Fibroblast of peridontal ligament (primary cell): ENCODE data around the gene NUP93.
"Not testable (repeated sequence)": the region's sequence is repeated elsewhere in the genome, so short reads cannot be mapped to it uniquely, and the experiment has no call there.

Experiments used
- DNase-seq: peaks from one replicate; pipeline ENCODE4 v3.0.0-alpha.2; 2010; ENCODE audit errors: extremely low read depth

Gene NUP93

GRCh38 chr16:56777482-56777881 lies 47.6 kb downstream of the NUP93 start:
- DNase-seq = peak; percentile 30

- no peak for DNase-seq
Measured at GRCh38 chr16:56779906-56780305, 50.0 kb downstream of the NUP93 start.

GRCh38 chr16:56780646-56781045 lies 50.7 kb downstream of the NUP93 start:
- no peak for DNase-seq

GRCh38 chr16:56781528-56781961 lies 51.6 kb downstream of the NUP93 start:
- DNase-seq = no peak

GRCh38 chr16:56783344-56783743 lies 53.4 kb downstream of the NUP93 start:
- DNase-seq = no peak

GRCh38 chr16:56785317-56785716 lies 55.4 kb downstream of the NUP93 start:
- no peak for DNase-seq

- DNase-seq = no peak
Measured at GRCh38 chr16:56787167-56787566, 57.2 kb downstream of the NUP93 start.

GRCh38 chr16:56788435-56788834 lies 58.5 kb downstream of the NUP93 start:
- DNase-seq = no peak

- DNase-seq = peak; percentile 64
Measured at GRCh38 chr16:56789360-56789759, 59.4 kb downstream of the NUP93 start.

- no peak for DNase-seq
Measured at GRCh38 chr16:56792967-56793366, 63.0 kb downstream of the NUP93 start.

- DNase-seq = peak; percentile 67
Measured at GRCh38 chr16:56793492-56793891, 63.6 kb downstream of the NUP93 start.

GRCh38 chr16:56795011-56795410 lies 65.1 kb downstream of the NUP93 start:
- no peak for DNase-seq

- DNase-seq = not testable (repeated sequence)
Measured at GRCh38 chr16:56797038-56797437, 67.1 kb downstream of the NUP93 start.

- no peak for DNase-seq
Measured at GRCh38 chr16:56797861-56798260, 67.9 kb downstream of the NUP93 start.

GRCh38 chr16:56798955-56799354 lies 69.0 kb downstream of the NUP93 start:
- no peak for DNase-seq

- DNase-seq = no peak
Measured at GRCh38 chr16:56800355-56800754, 70.4 kb downstream of the NUP93 start.

GRCh38 chr16:56801762-56802161 lies 71.8 kb downstream of the NUP93 start:
- no peak for DNase-seq

- no peak for DNase-seq
Measured at GRCh38 chr16:56807011-56807675, 77.2 kb downstream of the NUP93 start.

- DNase-seq = not testable (repeated sequence)
Measured at GRCh38 chr16:56807676-56808067, 77.7 kb downstream of the NUP93 start.

- no peak for DNase-seq
Measured at GRCh38 chr16:56810954-56811353, 81.0 kb downstream of the NUP93 start.

- DNase-seq = not testable (repeated sequence)
Measured at GRCh38 chr16:56811602-56812001, 81.7 kb downstream of the NUP93 start.

- DNase-seq = peak; percentile 29
Measured at GRCh38 chr16:56812884-56813283, 83.0 kb downstream of the NUP93 start.

GRCh38 chr16:56814537-56815432 lies 84.9 kb downstream of the NUP93 start:
- no peak for DNase-seq
